Ascending aorta (tissue), 2 donors: ENCODE data around the gene KRTAP10-3. TPM values are rescaled to one million over a fixed set of nuclear protein-coding genes. Genes with fewer than 3 reads are reported as not detected.

Experiments
- DNase-seq, 2 donors: peaks; one replicate each; pipeline ENCODE4 v3.0.0-alpha.2; 2019; ENCODE audit warnings: low spot score in 2 of 2
- H3K27ac ChIP-seq, 2 donors: fragments of 200-600 bp; sonication (generic); one replicate each; pipeline ENCODE4 v1.5.1; 2016 to 2017; ENCODE audit warnings: mild to moderate bottlenecking in 1 of 2
- H3K27me3 ChIP-seq: fragments of 200-600 bp; sonication (generic); one replicate; pipeline ENCODE4 v1.5.1; 2017
- H3K36me3 ChIP-seq, 2 donors: fragments of 200-600 bp; sonication (generic); one replicate each; pipeline ENCODE4 v1.5.1; 2016
- H3K4me1 ChIP-seq, 2 donors: fragments of 200-600 bp; sonication (generic); one replicate each; pipeline ENCODE4 v1.5.1; 2016 to 2017; ENCODE audit warnings: mild to moderate bottlenecking in 1 of 2
- H3K4me3 ChIP-seq, 2 donors: fragments of 200-600 bp; sonication (generic); one replicate each; pipeline ENCODE4 v1.5.1; 2016 to 2017; ENCODE audit warnings: mild to moderate bottlenecking in 1 of 2
- H3K9me3 ChIP-seq, 2 donors: fragments of 200-600 bp; sonication (generic); one replicate each; pipeline ENCODE4 v1.5.1; 2016
- intact Hi-C: fragments of 100-400 bp; cut with DNase I; formaldehyde crosslinking; loops from one replicate; pipeline ENCODE4 v1.15.1; 2023
- total RNA-seq: library from RNA; depleted of rRNA; stranded (reverse); fragments of >200 nt; gene quantifications from one replicate; pipeline ENCODE4 v1.1.0, GENCODE V29; 2016
- TF ChIP-seq, protein P1 (sequence below), 3 experiments: fragments of 200-600 bp in 2 of 3; fragments of 450-650 bp in 1 of 3; sonication (generic) in 2 of 3; IDR thresholded peaks; one replicate each; pipeline ENCODE4 v1.5.1; 2016 to 2019; ENCODE audit warnings: antibody characterized with exemption in 3 of 3, mild to moderate bottlenecking in 1 of 3, moderate library complexity in 1 of 3

The KRTAP10-3 gene, protein sequence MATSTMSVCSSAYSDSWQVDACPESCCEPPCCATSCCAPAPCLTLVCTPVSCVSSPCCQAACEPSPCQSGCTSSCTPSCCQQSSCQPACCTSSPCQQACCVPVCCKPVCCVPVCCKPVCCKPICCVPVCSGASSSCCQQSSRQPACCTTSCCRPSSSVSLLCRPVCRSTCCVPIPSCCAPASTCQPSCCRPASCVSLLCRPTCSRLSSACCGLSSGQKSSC
- total RNA-seq: not detected

DNA sequence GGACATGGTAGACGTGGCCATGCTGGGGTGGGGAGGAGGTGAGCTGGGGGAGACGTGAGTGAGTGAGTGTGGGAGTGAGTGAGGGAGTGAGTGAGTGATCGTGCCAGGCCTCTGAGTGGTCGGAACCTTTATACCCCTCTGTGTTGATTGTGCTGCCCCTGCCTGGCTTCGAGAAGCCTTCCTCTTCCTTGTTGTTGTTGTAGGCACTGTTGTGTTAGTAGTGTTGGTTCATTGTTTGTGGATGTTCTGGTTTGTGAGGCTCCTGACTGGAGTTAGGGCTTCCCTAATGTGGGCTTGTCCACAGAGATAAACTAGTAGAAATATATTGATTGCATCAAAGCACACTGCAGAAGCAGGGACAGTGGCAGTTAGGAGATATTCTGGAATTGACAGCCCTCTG lies at the start of gene KRTAP10-3:
Gene KRTAP10-3 (minus strand): TSS at position 101 of the 400 bp plus-strand sequence. CDS start 80 bp downstream, at position 21.
- Histone ChIP-seq H3K4me3 (no peak within 1 kb of the TSS), H3K27me3 (no peaks in the 10 kb centered on the region), H3K27ac (no peak within 1 kb of the TSS), H3K36me3 (no peaks in the 10 kb centered on the region), H3K9me3 (peaks cover 0 to 12% of the 10 kb centered on the region in 2 donors), H3K4me1 (no peaks in the 10 kb centered on the region)
- no peak for DNase-seq
- TF ChIP-seq, protein P1, sequence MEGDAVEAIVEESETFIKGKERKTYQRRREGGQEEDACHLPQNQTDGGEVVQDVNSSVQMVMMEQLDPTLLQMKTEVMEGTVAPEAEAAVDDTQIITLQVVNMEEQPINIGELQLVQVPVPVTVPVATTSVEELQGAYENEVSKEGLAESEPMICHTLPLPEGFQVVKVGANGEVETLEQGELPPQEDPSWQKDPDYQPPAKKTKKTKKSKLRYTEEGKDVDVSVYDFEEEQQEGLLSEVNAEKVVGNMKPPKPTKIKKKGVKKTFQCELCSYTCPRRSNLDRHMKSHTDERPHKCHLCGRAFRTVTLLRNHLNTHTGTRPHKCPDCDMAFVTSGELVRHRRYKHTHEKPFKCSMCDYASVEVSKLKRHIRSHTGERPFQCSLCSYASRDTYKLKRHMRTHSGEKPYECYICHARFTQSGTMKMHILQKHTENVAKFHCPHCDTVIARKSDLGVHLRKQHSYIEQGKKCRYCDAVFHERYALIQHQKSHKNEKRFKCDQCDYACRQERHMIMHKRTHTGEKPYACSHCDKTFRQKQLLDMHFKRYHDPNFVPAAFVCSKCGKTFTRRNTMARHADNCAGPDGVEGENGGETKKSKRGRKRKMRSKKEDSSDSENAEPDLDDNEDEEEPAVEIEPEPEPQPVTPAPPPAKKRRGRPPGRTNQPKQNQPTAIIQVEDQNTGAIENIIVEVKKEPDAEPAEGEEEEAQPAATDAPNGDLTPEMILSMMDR (IDR thresholded peaks at IDR 0.05): no peak
- intact Hi-C loops: no loop called here

DNA sequence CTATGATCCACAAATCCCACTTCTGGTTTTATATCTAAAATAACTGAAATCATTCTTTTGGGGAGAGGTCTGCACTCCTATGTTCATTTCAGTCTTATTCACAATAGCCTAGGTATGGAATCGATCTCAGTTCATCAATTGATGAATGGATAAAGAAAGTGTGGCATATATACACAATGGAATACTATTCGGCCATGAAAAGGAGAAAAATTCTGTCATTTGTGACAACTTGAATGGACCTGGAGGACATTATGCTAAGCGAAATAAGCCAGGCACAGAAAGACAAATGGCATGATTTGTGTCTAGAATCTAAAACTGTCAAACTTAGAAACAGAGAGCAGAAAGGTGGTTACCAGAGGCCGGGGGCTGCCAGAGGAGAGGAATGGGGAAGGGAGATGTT lies 47.9 kb upstream of the KRTAP10-3 start:
- DNase-seq: no peak
- Histone ChIP-seq H3K4me1 (no peaks in the 10 kb centered on the region), H3K27ac (no peak overlapping the region), H3K27me3 (no peaks in the 10 kb centered on the region), H3K36me3 (no peaks in the 10 kb centered on the region), H3K4me3 (no peak overlapping the region), H3K9me3 (no peaks in the 10 kb centered on the region)
- TF ChIP-seq, protein P1 (IDR thresholded peaks at IDR 0.05): no peak
- intact Hi-C loops: no loop called here

DNA sequence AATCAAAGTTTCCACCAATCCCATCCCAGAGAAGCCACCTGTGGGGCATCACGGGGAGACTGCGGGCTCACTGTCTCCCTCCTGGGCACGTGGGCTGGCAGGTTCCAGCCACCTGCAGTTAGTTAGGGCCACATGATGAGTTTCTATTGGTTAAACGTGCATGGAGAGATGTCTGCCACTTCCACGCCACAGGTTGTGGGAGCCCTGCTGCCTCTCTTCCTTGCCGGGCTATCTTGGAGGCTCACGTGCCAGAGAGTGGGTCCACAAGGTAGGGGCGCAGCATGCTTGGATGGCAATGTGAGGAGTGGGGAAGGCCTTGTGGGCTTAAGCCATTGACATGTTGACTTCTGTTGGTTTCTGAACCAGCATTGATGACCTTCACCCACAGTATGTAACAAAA lies 45.3 kb upstream of the KRTAP10-3 start:
- Histone ChIP-seq H3K27me3 (no peaks in the 10 kb centered on the region), H3K4me3 (no peak overlapping the region), H3K4me1 (no peaks in the 10 kb centered on the region), H3K36me3 (no peaks in the 10 kb centered on the region), H3K27ac (no peak overlapping the region), H3K9me3 (no peaks in the 10 kb centered on the region)
- no peak for DNase-seq
- intact Hi-C loops: no loop called here
- TF ChIP-seq, protein P1 (IDR thresholded peaks at IDR 0.05): no peak

DNA sequence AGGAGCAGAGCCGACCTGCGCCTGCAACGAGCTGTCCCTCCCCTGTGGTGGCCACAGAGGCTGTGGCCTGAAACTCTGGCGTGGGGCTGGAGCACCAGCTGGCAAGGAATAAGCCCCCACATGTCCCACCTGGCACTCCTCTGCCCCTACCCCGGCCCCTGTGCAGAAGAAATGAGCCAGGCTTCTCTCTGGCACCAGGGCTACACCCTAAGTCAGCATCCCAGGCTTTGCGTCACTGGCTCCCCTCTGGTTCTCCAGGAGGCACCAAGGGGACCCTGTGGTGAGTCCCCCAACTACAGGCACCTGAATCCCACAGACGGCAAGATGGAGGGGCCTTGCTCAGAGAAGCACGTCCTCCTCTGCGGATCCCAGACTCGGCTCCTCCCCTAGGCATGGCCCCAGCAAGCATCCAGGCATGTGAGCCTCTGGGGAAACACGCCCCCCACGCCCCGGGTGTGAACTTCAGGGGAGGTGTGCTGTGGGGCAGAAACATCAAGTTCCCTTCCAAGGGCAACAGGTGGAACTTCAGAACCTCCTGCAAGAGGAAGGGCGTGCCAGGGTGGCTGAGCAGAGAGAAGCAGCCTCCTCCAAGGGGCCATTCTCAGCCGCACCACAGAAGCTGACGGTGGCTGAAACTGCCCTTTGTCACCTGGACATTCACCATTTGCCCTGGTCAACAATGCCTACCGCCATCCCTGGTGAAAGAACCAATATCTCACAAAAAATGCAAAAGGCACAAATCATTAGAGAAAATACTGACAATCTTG lies 44.7 kb upstream of the KRTAP10-3 start:
- Histone ChIP-seq H3K4me1 (no peaks in the 10 kb centered on the region), H3K36me3 (no peaks in the 10 kb centered on the region), H3K27me3 (no peaks in the 10 kb centered on the region), H3K9me3 (no peaks in the 10 kb centered on the region), H3K4me3 (no peak overlapping the region), H3K27ac (no peak overlapping the region)
- no peak for DNase-seq
- TF ChIP-seq, protein P1 (IDR thresholded peaks at IDR 0.05): no peak
- intact Hi-C loops: no loop called here

DNA sequence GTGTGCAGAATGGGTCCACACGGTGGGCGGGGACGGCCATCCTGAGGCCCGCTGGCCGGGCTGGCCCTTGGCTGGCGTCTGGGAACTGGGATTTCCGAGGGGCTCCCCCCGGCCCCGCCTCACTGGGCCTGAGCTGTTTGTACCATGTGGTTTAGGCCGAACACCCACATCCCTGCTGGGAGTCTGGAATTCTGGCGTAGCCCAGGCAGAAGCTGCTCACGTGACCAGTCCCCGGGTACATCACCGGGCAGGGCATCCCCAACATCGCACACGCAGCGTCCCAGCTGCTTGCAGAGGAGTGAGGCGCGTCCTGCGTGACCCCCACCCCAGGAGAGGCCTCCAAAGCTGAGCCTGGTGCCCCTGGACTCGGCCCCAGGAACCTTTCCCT lies 43.9 kb upstream of the KRTAP10-3 start:
- Histone ChIP-seq H3K36me3 (no peaks in the 10 kb centered on the region), H3K27me3 (no peaks in the 10 kb centered on the region), H3K27ac (no peak overlapping the region), H3K9me3 (no peaks in the 10 kb centered on the region), H3K4me1 (no peaks in the 10 kb centered on the region), H3K4me3 (no peak overlapping the region)
- intact Hi-C loops: no loop called here
- TF ChIP-seq, protein P1 (IDR thresholded peaks at IDR 0.05): no peak
- no peak for DNase-seq
